OCI-LY1 (cell line): Measurements from ENCODE around the gene GPSM1.

Source experiments
- H2AFZ ChIP-seq: fragments of 200-600 bp; sonication (generic), shearing (Covaris generic); 2 replicates; pipeline ENCODE4 v1.6.0; 2014; ENCODE audit warnings: antibody characterized with exemption, mild to moderate bottlenecking, low read length
- H3F3A ChIP-seq: fragments of 200-600 bp; sonication (generic), shearing (Covaris generic); 2 replicates; pipeline ENCODE4 v1.6.0; 2014; ENCODE audit warnings: mild to moderate bottlenecking, antibody characterized with exemption, low read length, moderate library complexity; ENCODE audit not compliant: insufficient read depth
- H3K27ac ChIP-seq: fragments of 200-600 bp; sonication (generic); 2 replicates; pipeline ENCODE4 v1.5.1; 2014; ENCODE audit warnings: low read length, mixed run types, mild to moderate bottlenecking, low read depth; ENCODE audit not compliant: poor library complexity, severe bottlenecking
- H3K27me3 ChIP-seq: fragments of 200-600 bp; sonication (generic); 2 replicates; pipeline ENCODE4 v1.6.0; 2014; ENCODE audit warnings: antibody characterized with exemption, mild to moderate bottlenecking, low read length, moderate library complexity; ENCODE audit not compliant: insufficient read depth
- H3K36me3 ChIP-seq: fragments of 200-600 bp; sonication (generic); 2 replicates; pipeline ENCODE4 v1.6.1; 2014; ENCODE audit warnings: mild to moderate bottlenecking, antibody characterized with exemption, low read length, moderate library complexity, mixed read lengths; ENCODE audit not compliant: insufficient read depth
- H3K4me1 ChIP-seq: fragments of 200-600 bp; sonication (generic); 2 replicates; pipeline ENCODE4 v1.5.1; 2014; ENCODE audit warnings: mild to moderate bottlenecking, low read length, moderate library complexity; ENCODE audit not compliant: insufficient read depth, severe bottlenecking
- H3K4me2 ChIP-seq: fragments of 200-600 bp; sonication (generic), shearing (Covaris generic); 2 replicates; pipeline ENCODE4 v1.6.1; 2014; ENCODE audit warnings: low read length
- H3K4me3 ChIP-seq: fragments of 200-600 bp; sonication (generic); 2 replicates; pipeline ENCODE4 v1.5.1; 2014; ENCODE audit warnings: low read length, low read depth, mild to moderate bottlenecking, mixed read lengths; ENCODE audit not compliant: poor library complexity, severe bottlenecking
- H3K79me2 ChIP-seq: fragments of 200-600 bp; shearing (Covaris generic); 2 replicates; pipeline ENCODE4 v1.6.1; 2016; ENCODE audit warnings: mixed run types, low read length, mixed read lengths; ENCODE audit not compliant: insufficient read depth
- H3K9ac ChIP-seq: fragments of 200-600 bp; sonication (generic), shearing (Covaris generic); 2 replicates; pipeline ENCODE4 v1.6.1; 2014; ENCODE audit warnings: mild to moderate bottlenecking, low read length, mixed read lengths
- H3K9me2 ChIP-seq: fragments of 200-600 bp; sonication (generic), shearing (Covaris generic); 2 replicates; pipeline ENCODE4 v1.6.1; 2014; ENCODE audit warnings: low read depth, mild to moderate bottlenecking, low read length, mixed read lengths
- H3K9me3 ChIP-seq: fragments of 200-600 bp; shearing (Covaris generic); 2 replicates; pipeline ENCODE4 v1.6.1; 2014; ENCODE audit warnings: low read length, mixed read lengths
- H4K20me1 ChIP-seq: fragments of 200-600 bp; sonication (generic), shearing (Covaris generic); 2 replicates; pipeline ENCODE4 v1.6.0; 2016; ENCODE audit warnings: mild to moderate bottlenecking, low read length; ENCODE audit not compliant: insufficient read depth
- EZH2 ChIP-seq: fragments of 200-600 bp; sonication (generic), shearing (Covaris generic); IDR thresholded peaks from 2 replicates; pipeline ENCODE4 v1.8.0; 2017; ENCODE audit warnings: borderline replicate concordance, mixed run types, mild to moderate bottlenecking, antibody characterized with exemption, low read length, moderate library complexity, mixed read lengths
- TF ChIP-seq, protein P1 (sequence below): fragments of 200-600 bp; sonication (generic), shearing (Covaris generic); IDR thresholded peaks from 2 replicates; pipeline ENCODE4 v1.5.1; 2017; ENCODE audit warnings: mild to moderate bottlenecking, antibody characterized with exemption, low read length, moderate library complexity, mixed read lengths

GPSM1 gene

DNA sequence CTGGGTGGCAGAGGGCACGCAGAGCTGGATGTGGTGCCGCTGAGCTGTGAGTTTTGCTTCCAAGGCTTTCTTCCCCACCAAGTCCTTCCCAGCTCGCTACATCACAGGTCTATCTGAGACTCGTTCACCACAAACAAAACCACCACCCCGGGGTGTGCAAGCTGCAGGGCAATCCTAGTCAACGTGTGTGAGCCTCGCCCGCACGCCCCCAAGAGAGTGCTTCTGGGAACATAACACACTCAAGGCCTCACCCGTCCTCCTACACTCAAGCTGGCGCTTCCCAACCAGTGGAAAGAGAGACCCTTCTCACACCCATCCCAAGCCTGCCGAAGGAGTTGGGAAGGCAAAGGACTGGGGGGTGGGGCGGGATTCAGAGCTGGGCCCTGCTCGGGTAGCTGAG, 62.1 kb downstream of the GPSM1 start:
- peaks cover 87% of the 10 kb centered on the region for H3K36me3 ChIP-seq

DNA sequence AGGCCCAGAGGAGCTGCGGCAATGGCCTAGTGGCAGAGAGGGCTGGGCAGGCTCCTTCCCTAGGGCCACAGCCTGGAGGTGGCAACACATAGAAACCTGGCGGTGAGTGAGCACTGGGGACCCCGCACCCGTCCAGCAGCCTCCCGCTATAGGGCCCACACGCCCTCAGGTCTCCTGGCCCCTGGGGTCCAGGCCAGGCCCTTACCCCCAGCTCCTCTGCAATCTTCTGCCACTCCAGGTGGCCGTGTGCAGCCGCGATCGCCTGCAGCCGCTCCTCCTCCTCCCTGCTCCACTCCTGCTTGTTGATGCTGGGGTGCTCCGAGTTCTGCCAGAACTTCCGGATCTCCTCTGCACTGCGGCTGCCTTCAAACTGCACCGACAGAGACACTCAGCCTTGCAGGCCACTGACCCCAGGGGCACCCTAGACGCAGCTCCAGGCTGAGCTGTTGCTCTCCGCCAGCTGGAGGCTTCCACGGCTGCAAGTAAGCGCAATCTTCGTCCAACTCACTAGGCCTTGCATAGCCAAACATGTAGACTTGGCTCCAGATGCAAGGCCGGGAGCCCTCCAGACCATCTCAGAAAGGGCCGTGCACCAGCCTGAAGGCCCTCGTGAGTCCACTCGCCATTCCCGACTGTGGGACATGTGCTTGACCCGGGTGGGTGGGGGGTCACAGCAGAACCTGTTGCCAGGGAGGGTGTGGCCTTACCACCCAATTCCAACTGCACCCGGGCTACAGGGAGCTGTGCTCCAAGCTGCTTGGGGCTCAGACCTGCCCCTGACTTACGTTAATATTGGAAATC, 64.6 kb downstream of the GPSM1 start:
- Histone ChIP-seq H3K9me3 (no peaks in the 10 kb centered on the region), H3K9ac (no peak overlapping the region), H2AFZ (no peak overlapping the region), H3K27me3 (no peaks in the 10 kb centered on the region), H4K20me1 (no peaks in the 10 kb centered on the region), H3F3A (no peaks in the 10 kb centered on the region), H3K27ac (no peak overlapping the region), H3K4me2 (no peak overlapping the region), H3K4me3 (no peak overlapping the region), H3K36me3 (peaks cover 92% of the 10 kb centered on the region), H3K79me2 (no peaks in the 10 kb centered on the region), H3K9me2 (no peaks in the 10 kb centered on the region), H3K4me1 (no peaks in the 10 kb centered on the region)
- TF ChIP-seq, protein P1, sequence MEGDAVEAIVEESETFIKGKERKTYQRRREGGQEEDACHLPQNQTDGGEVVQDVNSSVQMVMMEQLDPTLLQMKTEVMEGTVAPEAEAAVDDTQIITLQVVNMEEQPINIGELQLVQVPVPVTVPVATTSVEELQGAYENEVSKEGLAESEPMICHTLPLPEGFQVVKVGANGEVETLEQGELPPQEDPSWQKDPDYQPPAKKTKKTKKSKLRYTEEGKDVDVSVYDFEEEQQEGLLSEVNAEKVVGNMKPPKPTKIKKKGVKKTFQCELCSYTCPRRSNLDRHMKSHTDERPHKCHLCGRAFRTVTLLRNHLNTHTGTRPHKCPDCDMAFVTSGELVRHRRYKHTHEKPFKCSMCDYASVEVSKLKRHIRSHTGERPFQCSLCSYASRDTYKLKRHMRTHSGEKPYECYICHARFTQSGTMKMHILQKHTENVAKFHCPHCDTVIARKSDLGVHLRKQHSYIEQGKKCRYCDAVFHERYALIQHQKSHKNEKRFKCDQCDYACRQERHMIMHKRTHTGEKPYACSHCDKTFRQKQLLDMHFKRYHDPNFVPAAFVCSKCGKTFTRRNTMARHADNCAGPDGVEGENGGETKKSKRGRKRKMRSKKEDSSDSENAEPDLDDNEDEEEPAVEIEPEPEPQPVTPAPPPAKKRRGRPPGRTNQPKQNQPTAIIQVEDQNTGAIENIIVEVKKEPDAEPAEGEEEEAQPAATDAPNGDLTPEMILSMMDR = no peak
- no peak for TF ChIP-seq EZH2

More for the DNA sequence above, 62.1 kb downstream of the GPSM1 start:
- no peaks in the 10 kb centered on the region for H3K9me3 ChIP-seq
- H3K4me1 ChIP-seq = no peaks in the 10 kb centered on the region
- H4K20me1 ChIP-seq = no peaks in the 10 kb centered on the region
- H3F3A ChIP-seq = no peaks in the 10 kb centered on the region
- H3K4me3 ChIP-seq = no peak overlapping the region
- no peaks in the 10 kb centered on the region for H3K79me2 ChIP-seq
- no peak overlapping the region for H3K4me2 ChIP-seq
- H2AFZ ChIP-seq = no peak overlapping the region
- no peaks in the 10 kb centered on the region for H3K9me2 ChIP-seq
- H3K27me3 ChIP-seq = no peaks in the 10 kb centered on the region
- TF ChIP-seq, protein P1 = no peak
- no peak for TF ChIP-seq EZH2
- no peak overlapping the region for H3K9ac ChIP-seq
- H3K27ac ChIP-seq = no peak overlapping the region

DNA sequence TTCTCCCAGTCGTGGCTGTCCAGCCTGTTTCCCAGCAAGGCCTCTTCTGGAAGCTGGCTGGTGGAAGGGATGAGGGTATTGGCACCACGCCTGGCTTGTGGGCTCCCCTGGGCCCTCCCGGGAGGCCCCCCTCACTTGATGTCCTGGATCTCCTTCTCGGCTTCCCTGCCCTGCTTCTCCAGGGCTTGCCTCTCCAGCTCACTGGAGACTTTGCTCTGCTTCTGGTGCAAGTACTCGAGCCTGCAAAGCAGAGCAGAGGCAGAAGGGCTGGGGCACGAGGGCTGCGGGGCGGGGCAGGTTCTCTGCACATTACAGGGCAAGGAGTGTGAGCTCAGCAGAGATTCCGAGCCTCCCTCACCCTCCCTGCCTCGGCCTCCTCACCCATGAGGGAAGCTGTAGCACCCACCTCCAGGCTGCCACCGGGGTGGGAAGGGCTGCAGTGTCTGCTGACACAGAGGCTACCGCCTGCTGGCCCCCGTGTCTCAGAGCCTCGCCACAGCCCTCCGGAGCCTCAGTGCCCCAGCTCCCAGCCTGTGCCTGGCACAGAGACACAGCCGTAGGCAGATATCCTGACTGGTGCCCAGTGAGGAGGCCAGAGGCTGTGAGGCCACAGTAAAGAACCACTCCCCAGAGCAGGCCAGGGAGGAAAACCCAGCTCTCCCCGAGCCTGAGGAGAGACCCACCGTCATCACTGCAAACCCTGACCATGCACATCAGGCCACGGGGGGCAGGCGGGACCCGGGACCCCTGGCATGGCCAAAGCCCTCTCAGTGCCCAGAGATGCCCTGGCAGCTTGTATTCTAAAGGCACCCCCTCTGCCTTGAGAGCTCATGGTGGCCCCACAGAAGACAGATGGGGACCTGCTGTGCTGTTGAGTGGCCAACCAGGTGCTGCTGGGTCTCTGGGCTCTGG, 65.5 kb downstream of the GPSM1 start:
- no peak overlapping the region for H3K4me3 ChIP-seq
- H3K4me2 ChIP-seq = no peak overlapping the region
- 0 out of 2 replicates have a peak, but pooled peaks cover under 1% of the 10 kb centered on the region for H3K79me2 ChIP-seq
- H3K27ac ChIP-seq = no peak overlapping the region
- H3K9me2 ChIP-seq = no peaks in the 10 kb centered on the region
- no peaks in the 10 kb centered on the region for H3F3A ChIP-seq
- no peaks in the 10 kb centered on the region for H3K9me3 ChIP-seq
- H4K20me1 ChIP-seq = no peaks in the 10 kb centered on the region
- no peaks in the 10 kb centered on the region for H3K27me3 ChIP-seq
- no peaks in the 10 kb centered on the region for H3K4me1 ChIP-seq
- TF ChIP-seq EZH2 = no peak
- TF ChIP-seq, protein P1 = no peak
- H2AFZ ChIP-seq = no peak overlapping the region
- peaks cover 87% of the 10 kb centered on the region for H3K36me3 ChIP-seq
- H3K9ac ChIP-seq = no peak overlapping the region
